Left lung (tissue), 10 donors: Measurements from ENCODE around the gene MEST. TPM values are rescaled to one million over a fixed set of nuclear protein-coding genes. Genes with fewer than 3 reads are reported as not detected.
A peak's percentile ranks its signal among the peaks of the same experiment; 100 is the strongest.
"Not testable (repeated sequence)": the region's sequence is repeated elsewhere in the genome, so short reads cannot be mapped to it uniquely, and the experiment has no call there.

Experiments used
- ATAC-seq: fragments of 200-7000 bp; cut with Tn5 transposase; one replicate; pipeline ENCODE4 v1.9.1; 2020; ENCODE audit warnings: moderate library complexity
- DNase-seq, 4 donors: peaks; one replicate each; pipeline ENCODE4 v3.0.0-alpha.2; 2013 to 2020
- H3K27ac ChIP-seq, 2 donors: fragments of 200-600 bp; sonication (generic) in 1 of 2; one replicate each; pipeline versions ENCODE4 v1.5.0 to v1.8.0; 2020 to 2021
- H3K27me3 ChIP-seq, 2 donors: fragments of 200-600 bp; sonication (generic) in 1 of 2; one replicate each; pipeline versions ENCODE4 v1.5.0 to v1.8.0; 2020 to 2021
- H3K36me3 ChIP-seq, 2 donors: fragments of 200-600 bp; sonication (generic) in 1 of 2; one replicate each; pipeline versions ENCODE4 v1.5.0 to v1.8.0; 2020 to 2021
- H3K4me1 ChIP-seq, 2 donors: fragments of 200-600 bp; one replicate each; pipeline ENCODE4 v1.8.0; 2021
- H3K4me3 ChIP-seq, 2 donors: fragments of 200-600 bp; sonication (generic) in 1 of 2; one replicate each; pipeline versions ENCODE4 v1.5.0 to v1.8.0; 2020 to 2021; ENCODE audit warnings: mild to moderate bottlenecking in 1 of 2
- H3K9me3 ChIP-seq, 2 donors: fragments of 200-600 bp; sonication (generic) in 1 of 2; one replicate each; pipeline versions ENCODE4 v1.5.0 to v1.8.0; 2020 to 2021
- CTCF ChIP-seq, 2 donors: fragments of 200-600 bp; sonication (generic) in 1 of 2; IDR thresholded peaks; one replicate each; pipeline versions ENCODE4 v1.5.0 to v1.8.0; 2021; ENCODE audit warnings: antibody characterized with exemption in 2 of 2
- intact Hi-C, 2 donors: fragments of 100-400 bp; cut with DNase I; formaldehyde crosslinking; loops; one replicate each; pipeline versions ENCODE4 v1.11.2 to v1.14.2; 2022
- polyA plus RNA-seq, 6 donors: library from polyadenylated mRNA; unstranded; fragments of 120-200 nt; gene quantifications; one replicate each; pipeline ENCODE4 v1.2.1, GENCODE V29; 2013; ENCODE audit not compliant: insufficient read length in 6 of 6
- total RNA-seq, 2 donors: library from RNA; stranded (reverse); fragmentation: NEBNext Ultra II Directional; extraction: Animal tissue kit (Norgen Biotek cat#: 25700); gene quantifications; one replicate each; pipeline ENCODE4 v1.2.1, GENCODE V29; 2021
- donor health status: DM: no; HTN: yes; CAD: no.
- donor health status: DM: no; HTN: no; CAD: no.

The MEST gene
- total and polyA plus RNA-seq, 8 donors, result 101 to 451 (median 401) TPM

DNA sequence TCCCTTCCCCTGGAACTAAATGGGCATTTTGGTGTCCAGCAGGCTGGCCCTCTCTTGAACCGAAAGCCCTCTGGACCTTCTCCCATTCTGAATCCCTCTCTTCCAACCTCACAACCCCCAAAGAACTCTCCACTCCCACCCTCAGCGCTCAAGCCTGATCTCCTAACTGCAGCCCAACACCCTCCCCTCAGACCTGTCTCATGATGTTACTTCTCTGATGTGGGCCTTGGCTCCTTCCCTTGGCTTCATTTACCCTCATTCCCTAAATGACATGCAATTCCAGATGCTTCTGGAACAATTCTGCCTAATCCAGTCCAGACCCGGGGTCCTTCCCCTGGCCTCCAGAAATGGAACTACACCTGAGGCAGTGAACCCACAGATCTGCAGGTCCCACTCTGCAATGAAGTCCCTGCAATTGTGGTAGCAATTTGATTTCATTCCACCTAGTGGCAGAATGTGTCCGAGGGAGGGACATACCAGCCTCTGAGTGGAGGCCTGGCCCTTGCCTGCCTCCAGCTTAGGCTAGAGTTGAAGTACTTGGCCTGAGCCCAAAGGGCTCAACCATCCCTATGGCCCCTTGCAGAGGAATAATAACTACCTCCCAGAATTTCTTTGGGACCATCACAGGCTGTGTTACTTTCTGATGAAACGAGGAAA, 47.0 kb upstream of the MEST start:
- Histone ChIP-seq H3K4me3 (no peak overlapping the region), H3K4me1 (peaks cover 7 to 19% of the 10 kb centered on the region in 2 donors), H3K36me3 (no peaks in the 10 kb centered on the region), H3K27ac (peak overlapping the region; percentile 37 to 78), H3K27me3 (no peaks in the 10 kb centered on the region), H3K9me3 (peaks cover 0 to 6% of the 10 kb centered on the region in 2 donors)
- peak in 1 of 4 donors; percentile 21 for DNase-seq
- no peak for TF ChIP-seq CTCF (IDR thresholded peaks at IDR 0.05)
- intact Hi-C loops, result no loop called here
- no peak for ATAC-seq

GRCh38 chr7:130446259-130446658, 45.6 kb upstream of the MEST start:
- H3K27me3 ChIP-seq, result no peaks in the 10 kb centered on the region
- peaks cover 7 to 12% of the 10 kb centered on the region in 2 donors for H3K4me1 ChIP-seq
- no peak overlapping the region for H3K27ac ChIP-seq
- no peaks in the 10 kb centered on the region for H3K36me3 ChIP-seq
- DNase-seq, result no peak
- no peak overlapping the region for H3K4me3 ChIP-seq
- peaks cover 0 to 6% of the 10 kb centered on the region in 2 donors for H3K9me3 ChIP-seq
- no peak for TF ChIP-seq CTCF (IDR thresholded peaks at IDR 0.05)
- intact Hi-C loops, result no loop called here
- ATAC-seq, result no peak

DNA sequence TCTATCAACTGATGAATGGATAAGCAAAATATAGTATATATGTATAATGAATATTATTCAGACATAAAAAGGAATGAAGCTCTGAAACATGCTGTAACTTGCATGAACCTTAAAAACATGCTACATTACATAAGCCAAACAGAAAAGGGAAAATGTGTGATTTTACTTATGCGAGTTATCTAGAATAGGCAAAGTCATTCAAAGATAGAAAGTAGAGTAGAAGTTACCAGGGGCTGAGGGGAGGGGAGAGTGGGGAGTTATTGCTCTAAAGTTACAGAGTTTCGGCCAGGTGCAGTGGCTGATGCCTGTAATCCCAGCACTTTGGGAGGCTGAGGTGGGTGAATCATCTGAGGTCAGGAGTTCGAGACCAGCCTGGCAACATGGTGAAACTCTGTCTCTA, 40.5 kb upstream of the MEST start:
- H3K4me3 ChIP-seq, H3K27me3 ChIP-seq, H3K4me1 ChIP-seq, H3K36me3 ChIP-seq, intact Hi-C loops, H3K27ac ChIP-seq, H3K9me3 ChIP-seq, DNase-seq, ATAC-seq: not testable (repeated sequence)

DNA sequence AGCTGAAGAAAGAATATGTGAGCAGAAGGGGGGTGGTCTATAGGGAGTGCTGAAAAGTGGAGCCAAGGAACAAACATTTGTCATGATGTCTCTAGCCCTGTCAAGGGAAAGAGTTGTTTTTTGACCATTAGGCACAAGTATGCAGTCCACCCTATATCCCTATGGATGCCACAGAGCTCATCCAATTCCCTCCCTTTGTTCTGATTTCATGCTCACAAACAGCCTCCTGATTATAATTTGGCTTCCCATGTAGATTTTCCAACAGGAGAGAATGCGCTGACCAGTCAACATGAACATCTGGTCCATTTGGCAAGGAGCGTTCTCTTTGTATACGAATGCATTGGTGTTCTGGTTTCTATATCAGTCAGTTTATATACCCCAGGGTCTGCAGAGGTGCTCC, 38.9 kb upstream of the MEST start:
- H3K4me1 ChIP-seq, result no peaks in the 10 kb centered on the region
- DNase-seq, result peak in 1 of 4 donors; percentile 84
- no peak for TF ChIP-seq CTCF (IDR thresholded peaks at IDR 0.05)
- H3K36me3 ChIP-seq, result no peaks in the 10 kb centered on the region
- intact Hi-C loops, result no loop called here
- peaks cover 0 to 5% of the 10 kb centered on the region in 2 donors for H3K9me3 ChIP-seq
- H3K27ac ChIP-seq, result no peak overlapping the region
- H3K27me3 ChIP-seq, result no peaks in the 10 kb centered on the region
- no peak for ATAC-seq
- no peak overlapping the region for H3K4me3 ChIP-seq

DNA sequence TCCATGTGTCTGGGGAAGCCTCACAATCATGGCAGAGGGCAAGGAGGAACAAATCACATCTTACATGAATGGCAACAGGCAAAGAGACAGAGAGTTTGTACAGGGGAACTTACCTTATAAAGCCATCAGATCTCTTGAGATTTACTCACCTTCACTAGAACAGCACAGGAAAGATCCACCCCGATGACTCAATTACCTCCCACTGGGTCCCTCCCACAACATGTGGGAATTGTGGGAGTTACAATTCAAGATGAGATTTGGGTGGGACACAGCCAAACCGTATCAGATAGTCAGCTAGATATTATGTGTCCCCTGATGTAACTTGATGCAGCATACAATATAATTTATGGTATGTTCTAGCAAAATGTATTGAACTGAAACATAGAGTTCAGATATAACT, 36.9 kb upstream of the MEST start:
- H3K4me1 ChIP-seq, result no peaks in the 10 kb centered on the region
- no peaks in the 10 kb centered on the region for H3K27me3 ChIP-seq
- TF ChIP-seq CTCF (IDR thresholded peaks at IDR 0.05), result no peak
- no peak for DNase-seq
- no peaks in the 10 kb centered on the region for H3K36me3 ChIP-seq
- no peak overlapping the region for H3K27ac ChIP-seq
- intact Hi-C loops, result no loop called here
- H3K9me3 ChIP-seq, result peaks cover 0 to 13% of the 10 kb centered on the region in 2 donors
- ATAC-seq, result no peak
- H3K4me3 ChIP-seq, result no peak overlapping the region

DNA sequence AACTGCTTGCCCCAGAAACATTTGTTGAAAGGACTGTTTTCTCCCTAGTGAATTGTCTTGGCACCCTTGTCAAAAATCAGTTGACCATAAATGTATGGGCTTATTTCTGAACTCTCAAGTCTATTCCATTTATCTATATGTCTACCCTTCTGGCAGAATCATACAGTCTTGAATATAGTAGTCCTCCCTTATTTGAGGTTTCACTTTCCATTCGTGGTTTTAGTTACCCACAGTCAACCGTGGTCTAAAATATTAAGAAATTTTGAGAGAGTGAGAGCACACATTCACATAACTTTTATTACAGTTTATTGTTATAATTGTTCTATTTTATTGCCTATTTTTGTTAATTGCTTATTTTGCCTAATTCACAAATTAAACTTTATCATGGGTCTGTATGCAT, 33.6 kb upstream of the MEST start:
- intact Hi-C loops, result no loop called here
- DNase-seq (no peak), ATAC-seq (no peak)
- Histone ChIP-seq H3K27me3 (no peaks in the 10 kb centered on the region), H3K27ac (no peak overlapping the region), H3K36me3 (no peaks in the 10 kb centered on the region), H3K4me3 (no peak overlapping the region), H3K4me1 (no peaks in the 10 kb centered on the region), H3K9me3 (peaks cover 0 to 13% of the 10 kb centered on the region in 2 donors)
- no peak for TF ChIP-seq CTCF (IDR thresholded peaks at IDR 0.05)
